HG02763 (cell line): Measurements from ENCODE around the gene PES1.
"Not testable (repeated sequence)": the region's sequence is repeated elsewhere in the genome, so short reads cannot be mapped to it uniquely, and the experiment has no call there.

Source experiments
- ATAC-seq: cut with Tn5 transposase; IDR thresholded peaks from one replicate; pipeline ENCODE4 v1.9.1; 2021; ENCODE audit warnings: mild to moderate bottlenecking, moderate library complexity; ENCODE audit not compliant: unreplicated experiment

The PES1 gene

DNA sequence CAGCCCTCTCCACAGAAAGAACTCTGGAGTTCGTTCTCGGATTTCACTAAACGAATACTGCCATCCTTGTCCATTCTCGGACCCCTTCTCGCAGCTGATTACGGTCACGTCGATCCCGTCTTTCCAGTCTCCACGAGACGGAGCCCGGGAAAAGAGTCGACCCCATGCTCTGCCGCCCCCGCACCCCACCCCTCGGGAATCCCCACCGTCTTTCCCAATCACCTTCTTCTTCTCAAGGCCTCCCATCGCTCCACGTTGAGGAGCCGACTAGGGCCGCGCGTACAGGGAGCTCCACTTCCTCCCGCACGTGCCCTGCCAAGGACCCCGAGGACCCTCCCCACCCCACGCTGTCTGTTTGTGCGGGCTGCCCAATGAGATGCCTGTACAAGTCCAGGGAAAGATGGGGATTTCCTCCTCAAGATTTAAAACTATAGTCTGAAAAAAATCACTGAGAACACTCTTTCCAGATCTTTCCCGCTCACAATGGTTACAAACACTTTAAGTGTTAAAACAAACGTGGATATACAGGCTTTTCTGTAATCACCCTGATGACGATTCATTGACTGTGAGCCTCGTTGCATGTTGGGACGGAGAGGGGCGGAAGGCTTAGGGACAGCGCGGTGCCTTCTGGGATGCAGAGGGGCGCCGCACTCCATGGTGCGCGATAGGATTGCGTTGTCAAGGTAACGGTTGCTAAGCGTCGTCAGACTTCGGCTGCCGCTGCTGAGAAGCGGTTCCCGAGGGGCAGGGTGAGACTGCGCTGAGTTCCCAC, at the start of gene PES1:
TSS of gene PES1 (minus strand) at position 323 of the 772 bp plus-strand sequence. CDS start at position 246, 77 bp downstream.
- ATAC-seq, result peak; percentile 92

DNA sequence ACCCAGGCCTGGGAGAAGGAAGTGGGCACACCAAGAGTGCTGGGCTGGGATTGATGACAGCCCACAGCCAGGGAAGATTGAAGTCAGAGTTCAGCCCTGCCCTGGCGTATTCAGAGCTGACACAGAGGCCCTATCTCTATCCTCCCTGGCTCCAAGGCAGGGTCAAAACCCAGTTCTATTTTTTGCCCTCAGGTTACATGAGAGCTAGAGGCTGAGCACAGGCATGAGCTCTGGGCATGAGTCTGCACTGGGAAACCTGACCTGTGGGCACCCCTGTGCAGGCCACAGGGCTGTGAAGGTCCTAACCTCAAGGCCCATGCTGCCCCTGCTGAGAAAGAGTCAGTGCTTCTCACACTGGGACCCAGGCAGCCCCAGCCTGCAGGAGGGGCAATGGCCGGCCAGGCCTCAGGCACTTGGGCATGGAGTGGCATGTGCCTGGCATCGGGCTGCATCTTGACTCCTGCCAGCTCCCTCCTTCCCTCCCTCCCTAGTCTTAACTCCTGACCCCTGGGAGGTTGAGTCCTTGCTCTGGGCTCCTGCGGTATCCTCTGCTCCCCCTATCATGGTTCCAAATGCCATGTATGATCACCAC, 49.2 kb upstream of the PES1 start:
- no peak for ATAC-seq

DNA sequence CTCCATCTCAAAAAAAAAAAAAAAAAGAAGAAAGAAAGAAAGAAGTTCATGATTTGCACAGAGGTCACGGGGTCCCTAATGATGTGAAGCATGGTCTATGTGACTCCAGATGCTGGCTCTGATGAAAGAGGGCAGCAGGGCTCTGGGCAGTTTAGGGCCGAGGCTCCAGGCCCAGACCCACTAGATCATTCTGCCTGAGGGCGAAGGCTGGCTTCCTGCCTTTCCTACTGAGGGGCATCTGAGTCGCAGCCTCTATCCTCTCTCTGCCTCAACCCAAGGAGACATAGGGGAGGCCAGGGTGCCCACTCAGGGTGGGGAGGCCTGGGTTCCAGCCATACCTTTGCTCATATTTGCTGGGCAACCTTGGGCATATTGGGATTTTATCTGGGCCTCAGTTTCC, 48.7 kb upstream of the PES1 start:
- ATAC-seq, result no peak

DNA sequence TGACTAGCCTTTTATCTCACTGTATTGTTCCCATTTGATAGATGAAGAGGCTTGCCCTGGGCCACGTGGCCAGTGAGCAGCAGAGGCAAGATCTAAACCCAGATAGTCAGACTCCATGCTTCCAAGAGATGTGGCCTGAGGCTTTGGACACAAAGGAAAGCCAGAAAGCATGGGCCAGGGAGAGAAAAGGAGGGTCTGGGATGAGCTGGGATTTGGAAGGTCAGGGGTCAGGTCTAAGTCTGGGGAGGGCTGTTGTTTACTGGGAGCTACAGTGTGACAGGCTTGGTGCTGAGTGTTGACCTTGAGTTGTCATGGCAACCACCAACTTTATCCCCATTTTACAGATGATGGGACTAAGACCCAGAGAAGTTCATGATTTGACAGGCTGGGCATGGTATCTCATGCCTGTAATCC, 46.0 kb upstream of the PES1 start:
- ATAC-seq, result no peak

DNA sequence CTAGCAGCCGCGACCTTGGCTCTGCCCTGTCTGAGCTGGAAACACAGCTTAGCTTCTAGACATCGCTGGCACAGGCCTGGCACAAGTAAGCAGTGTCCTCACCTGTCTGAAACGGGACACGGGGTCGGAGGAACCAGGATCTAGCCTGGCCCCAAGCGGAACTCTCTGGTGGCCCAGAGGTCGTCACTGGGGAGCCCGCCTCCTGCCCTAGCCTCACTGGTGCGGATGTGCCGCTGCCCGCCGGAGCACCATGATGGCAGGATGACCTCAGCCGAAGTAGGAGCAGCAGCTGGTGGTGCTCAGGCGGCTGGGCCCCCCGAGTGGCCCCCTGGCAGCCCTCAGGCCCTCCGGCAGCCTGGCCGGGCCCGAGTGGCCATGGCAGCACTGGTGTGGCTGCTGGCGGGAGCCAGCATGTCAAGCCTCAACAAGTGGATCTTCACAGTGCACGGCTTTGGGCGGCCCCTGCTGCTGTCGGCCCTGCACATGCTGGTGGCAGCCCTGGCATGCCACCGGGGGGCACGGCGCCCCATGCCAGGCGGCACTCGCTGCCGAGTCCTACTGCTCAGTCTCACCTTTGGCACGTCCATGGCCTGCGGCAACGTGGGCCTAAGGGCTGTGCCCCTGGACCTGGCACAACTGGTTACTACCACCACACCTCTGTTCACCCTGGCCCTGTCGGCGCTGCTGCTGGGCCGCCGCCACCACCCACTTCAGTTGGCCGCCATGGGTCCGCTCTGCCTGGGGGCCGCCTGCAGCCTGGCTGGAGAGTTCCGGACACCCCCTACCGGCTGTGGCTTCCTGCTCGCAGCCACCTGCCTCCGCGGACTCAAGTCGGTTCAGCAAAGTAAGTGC, 44.7 kb upstream of the PES1 start:
- ATAC-seq, result no peak

DNA sequence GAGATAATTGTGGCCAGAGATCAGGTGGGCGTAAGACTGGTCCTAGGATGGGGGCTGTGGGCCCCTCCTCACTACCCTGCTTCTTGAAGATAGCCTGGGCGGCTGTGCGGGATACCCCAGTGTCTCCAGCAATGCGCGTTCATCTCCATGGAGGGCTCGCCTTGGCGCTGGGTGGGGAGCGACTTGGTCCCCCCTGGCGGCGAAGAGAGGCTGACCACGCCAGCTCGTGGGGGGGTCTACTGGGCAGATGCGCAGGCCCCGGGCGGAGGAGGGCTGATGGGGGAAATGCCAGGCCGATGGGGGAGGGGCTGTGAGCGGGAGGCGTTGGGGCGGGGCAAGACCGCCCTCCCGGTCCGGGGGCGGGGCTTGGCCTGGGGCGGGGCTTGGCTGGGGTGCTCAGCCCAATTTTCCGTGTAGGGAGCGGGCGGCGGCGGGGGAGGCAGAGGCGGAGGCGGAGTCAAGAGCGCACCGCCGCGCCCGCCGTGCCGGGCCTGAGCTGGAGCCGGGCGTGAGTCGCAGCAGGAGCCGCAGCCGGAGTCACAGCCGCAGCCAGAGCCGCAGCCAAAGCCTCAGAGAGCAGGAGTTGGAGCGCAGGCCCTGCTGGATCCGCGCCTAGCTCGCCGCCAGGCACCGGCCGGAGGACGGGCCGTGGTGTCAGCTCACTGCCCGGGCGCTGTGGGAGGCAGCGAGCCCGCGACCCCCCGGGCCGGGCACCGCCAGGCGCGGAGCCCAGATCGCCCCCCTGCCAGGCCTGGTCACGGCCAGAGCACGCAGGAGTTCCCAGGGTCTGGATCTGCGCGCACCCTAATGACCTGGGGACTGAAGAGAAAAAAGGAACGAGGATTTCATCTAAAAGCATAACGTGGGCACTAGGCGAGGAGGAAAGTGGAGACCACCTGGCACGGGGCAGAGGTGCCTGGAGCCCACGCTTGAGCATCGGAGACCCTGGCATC, 43.8 kb upstream of the PES1 start, which contains the start of gene SLC35E4:
TSS of gene SLC35E4 (plus strand) at position 509 of the 953 bp plus-strand sequence. CDS start 670 bp downstream, outside the sequence.
- ATAC-seq, result peak; percentile 66

DNA sequence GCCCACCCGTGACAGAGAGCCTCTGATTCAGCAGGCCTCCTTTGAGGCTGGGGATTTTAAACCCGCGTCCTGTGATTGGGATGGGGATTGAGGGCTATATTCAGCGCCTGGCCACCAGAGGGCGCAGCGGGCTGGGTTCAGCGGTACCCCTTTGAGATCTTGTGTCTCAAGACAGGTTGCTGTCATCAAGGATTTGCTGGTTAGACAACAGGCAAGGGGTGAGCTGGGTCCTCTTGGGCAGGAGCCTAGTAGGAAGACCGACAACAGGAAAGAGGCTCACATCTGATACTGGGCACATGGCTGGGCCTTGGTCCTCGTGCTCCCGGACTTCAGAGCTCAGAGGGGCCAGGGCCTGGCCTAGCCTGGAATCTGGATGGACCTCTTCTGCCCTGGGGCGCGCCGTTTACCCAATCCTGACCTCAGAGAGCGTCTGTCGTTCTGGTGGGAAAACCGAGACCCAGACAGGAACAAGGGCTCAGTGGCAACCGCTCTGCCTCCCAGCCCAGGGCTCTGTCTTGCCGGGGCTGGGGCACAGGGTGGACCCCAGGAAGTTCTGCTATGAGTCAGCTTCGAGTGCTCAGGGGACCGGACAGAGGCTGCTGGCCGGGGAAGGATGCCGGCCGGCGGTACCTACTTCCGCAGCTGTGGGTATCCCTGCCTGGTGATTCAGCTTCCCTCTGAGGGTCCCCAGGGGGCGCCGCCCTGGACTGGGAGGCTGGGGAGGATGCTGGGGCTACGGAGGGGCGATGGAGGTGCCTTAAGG, 42.9 kb upstream of the PES1 start:
- ATAC-seq, result peak; percentile 55

DNA sequence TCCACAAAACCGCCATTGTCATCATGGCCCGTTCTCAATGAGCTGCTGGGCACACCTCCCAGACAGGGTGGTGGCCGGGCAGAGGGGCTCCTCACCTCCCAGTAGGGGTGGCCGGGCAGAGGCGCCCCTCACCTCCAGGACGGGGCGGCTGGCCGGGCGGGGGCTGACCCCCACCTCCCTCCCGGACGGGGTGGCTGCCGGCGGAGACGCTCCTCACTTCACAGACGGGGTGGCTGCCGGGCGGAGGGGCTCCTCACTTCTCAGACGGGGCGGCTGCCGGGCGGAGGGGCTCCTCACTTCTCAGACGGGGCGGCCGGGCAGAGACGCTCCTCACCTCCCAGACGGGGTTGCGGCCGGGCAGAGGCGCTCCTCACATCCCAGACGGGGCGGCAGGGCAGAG, 39.8 kb upstream of the PES1 start:
- ATAC-seq, result not testable (repeated sequence)

DNA sequence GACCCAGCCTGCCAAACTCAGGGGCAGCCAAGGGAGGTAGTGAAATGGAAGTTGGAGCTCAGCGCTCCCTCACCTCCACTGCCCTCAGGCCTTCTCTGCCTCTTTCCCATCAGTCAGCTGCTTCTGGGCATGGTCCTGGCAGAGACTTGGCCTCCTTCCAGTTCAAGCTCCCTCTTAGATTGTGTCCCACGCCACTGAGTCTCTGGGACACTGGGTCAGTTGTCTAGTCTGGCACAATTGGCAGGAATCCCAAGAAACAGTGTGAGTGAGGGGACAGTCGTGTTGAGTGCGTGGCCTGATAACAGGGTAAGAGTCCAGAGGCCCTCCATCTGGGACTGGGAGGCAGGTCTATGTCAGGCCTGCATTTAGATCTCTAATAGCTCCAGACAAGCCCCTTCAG, 36.8 kb upstream of the PES1 start:
- no peak for ATAC-seq

DNA sequence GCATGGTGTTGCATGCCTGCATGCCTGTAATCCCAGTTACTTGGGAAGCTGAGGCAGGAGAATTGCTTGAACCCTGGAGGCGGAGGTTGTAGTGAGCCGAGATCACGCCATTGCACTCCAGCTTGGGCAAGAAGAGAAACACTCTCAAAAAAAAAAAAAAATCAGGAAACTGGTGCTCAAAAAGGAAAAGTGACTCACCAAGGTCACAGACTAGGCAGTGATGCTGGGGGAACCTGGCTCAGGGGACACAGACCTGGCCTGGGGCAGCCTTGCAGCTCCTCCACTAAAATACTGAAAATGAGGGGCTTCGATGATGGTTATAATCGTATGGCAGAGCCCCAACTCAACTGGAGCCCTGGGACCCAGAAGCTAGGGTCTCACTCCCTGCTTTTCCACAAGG, 35.8 kb upstream of the PES1 start:
- ATAC-seq, result no peak

DNA sequence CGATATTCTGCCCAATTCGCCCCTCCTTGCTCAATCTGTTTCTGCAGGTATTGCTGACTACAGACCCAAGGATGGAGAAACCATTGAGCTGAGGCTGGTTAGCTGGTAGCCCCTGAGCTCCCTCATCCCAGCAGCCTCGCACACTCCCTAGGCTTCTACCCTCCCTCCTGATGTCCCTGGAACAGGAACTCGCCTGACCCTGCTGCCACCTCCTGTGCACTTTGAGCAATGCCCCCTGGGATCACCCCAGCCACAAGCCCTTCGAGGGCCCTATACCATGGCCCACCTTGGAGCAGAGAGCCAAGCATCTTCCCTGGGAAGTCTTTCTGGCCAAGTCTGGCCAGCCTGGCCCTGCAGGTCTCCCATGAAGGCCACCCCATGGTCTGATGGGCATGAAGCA, 34.7 kb upstream of the PES1 start:
- ATAC-seq, result no peak

DNA sequence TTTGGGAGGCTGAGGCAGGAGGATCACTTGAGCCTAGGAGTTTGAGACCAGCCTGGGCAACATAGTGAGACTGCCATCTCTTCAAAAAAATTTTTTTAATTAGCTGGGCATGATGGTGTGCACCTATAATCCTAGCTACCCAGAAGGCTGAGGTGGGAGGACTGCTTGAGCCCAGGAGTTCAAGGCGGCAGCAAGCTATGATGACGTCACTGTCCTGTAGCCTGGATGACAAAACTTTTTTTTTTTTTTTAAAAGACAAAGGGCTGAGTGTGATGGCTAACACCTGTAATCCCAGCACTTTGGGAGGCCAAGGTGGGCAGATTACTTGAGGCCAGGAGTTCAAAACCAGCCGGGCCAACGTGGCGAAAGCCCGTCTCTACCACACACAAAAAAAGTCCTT, 28.2 kb upstream of the PES1 start:
- ATAC-seq, result not testable (repeated sequence)

DNA sequence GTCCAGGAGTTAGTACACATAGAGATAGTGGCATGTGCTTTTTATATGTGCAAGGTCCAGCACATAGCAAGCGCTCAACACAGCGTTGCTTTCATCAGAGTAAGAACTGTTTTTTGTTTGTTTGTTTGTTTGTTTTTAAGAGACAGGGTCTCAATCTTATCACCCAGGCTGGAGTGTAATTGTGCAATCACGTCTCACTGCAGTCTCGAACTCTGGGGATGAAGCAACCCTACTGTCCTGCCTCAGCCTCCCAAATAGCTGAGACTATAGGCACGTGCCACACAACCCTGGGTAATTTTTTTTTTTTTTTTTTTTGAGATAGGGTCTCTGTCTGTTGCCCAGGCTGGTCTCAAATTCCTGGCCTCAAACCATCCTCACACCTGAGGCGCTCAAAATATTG, 26.1 kb upstream of the PES1 start:
- no peak for ATAC-seq

DNA sequence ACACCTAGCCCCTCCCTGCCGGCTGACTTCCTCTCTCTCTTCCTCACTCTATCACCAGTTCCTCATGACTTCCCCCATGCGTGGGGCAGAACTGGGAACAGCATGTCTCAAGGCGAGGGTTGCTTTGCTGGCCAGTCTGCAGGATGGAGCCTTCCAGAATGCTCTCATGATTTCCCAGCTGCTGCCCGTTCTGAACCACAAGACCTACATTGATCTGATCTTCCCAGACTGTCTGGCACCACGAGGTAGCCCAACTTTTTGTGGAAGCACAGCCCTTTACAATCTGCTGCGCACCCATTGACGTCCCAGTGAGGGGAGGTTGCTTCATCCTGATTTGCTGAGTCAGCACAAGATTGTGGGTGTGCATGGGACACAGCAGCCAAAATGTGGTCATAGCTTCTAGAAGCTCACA, 23.8 kb upstream of the PES1 start:
- ATAC-seq, result no peak

DNA sequence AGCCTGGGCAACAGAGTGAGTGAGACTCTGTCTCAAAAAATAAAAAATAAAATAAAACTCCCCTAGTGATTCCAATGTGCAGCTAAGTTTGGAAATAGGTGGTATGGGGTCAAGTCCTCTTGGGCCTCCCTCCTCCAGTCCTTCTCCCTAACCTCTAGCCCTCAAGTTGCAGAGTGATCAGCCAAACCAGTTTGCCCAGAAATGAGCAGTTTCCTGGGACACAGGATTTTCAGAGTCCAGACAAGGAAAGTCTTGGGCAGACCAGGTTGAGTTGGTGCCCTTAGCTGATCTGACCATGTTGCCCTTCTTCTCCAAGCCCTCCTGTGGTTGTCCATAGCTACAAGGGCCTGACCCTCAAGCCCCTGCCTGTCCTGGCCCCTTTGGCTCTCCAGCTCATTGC, 23.2 kb upstream of the PES1 start:
- ATAC-seq, result no peak

DNA sequence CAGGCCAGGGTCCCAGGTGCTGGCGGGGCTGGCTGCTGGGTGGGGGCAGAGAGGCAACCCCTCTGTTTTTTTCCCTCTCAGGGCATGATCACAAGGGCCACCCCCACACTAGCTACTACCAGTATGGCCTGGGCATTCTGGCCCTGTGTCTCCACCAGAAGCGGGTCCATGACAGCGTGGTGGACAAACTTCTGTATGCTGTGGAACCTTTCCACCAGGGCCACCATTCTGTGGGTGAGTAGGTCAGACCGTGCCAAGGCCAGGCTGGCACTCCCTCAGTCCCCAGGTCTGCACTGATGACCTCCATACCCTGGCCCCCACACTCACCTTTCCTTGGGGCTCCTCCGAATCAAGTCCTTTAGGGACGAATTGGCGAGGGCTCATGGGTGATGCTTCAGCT, 22.6 kb upstream of the PES1 start:
- no peak for ATAC-seq

DNA sequence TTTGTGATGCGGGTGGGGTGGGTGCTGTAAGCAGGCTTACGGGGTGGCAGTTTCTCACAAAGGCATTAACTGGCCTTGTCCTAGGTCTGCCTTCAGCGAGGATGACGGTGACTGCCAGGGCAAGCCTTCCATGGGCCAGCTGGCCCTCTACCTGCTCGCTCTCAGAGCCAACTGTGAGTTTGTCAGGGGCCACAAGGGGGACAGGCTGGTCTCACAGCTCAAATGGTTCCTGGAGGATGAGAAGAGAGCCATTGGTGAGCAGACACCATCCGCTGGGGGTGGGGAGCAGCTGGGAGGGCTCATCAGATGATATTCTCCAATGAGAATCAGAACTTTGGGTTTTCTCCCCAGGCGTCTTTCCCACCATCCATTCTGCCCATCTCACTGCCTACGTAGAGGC, 21.1 kb upstream of the PES1 start:
- no peak for ATAC-seq

DNA sequence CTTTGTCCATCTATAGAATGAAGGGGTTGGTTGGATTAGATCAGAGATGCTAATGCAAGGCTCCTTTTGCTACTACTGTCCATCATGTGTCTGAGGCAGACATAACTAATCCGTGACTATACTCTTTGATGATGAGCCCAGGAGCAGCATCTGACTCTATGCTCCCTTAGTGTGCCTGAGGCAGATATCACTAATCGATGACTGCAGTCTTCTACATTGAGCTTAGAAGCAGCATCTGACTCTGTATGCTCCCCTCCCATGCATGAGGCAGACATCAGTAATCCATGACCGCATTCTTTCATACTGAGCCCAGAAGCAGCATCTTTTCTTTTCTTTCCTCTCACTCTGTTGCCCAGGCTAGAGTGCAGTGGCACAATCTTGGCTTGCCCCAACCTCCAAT, 19.5 kb upstream of the PES1 start:
- no peak for ATAC-seq

DNA sequence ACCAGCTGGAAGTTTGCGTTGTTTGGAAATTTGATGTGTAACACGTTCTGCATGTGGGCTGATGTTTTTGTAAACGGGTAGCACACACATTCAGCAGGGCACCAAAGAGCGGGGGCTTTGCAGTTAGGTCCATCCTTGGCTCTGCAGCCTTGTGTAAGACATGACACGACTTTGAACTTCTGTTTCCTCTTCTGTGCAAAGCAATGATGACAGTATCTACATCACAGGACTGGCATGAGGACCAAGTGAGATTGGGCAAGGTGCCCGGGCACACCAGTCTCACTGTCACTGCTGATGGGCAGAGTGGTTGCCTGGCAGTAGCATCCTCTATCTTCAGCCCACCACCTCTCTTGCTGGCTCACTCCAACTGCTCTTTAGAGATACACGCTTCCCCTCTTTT, 18.6 kb upstream of the PES1 start:
- no peak for ATAC-seq
